ENCODE results near the gene CFAP46.

CFAP46 gene

DNA sequence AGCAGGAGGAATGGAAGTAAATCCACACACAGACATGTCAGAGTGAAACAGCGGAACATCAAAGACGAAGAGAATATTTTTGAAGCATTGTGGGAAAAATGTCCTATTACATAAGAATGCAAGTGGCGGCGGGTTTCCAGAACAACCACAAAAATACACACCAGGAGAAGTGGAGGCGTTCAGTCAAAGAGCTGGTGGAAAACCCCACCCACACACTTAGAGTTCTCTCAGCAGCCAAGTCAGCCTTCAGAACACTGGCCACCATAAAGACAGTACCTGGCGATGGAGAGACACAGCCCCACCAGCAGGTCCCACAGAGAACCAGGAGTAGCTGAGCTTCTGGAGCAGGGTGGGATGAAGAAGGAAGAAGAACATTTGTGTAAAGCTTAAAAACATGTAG, 180.1 kb downstream of the CFAP46 start:
- H3K9ac ChIP-seq (ENCODE audit: low read depth, low read length, poor library complexity, severe bottlenecking): no peak overlapping the region
- H4K20me1 ChIP-seq (ENCODE audit: insufficient read depth, low read length, poor library complexity, severe bottlenecking): no peaks in the 10 kb centered on the region
- H3K4me1 ChIP-seq (ENCODE audit: insufficient read depth, low read length, poor library complexity, severe bottlenecking): no peaks in the 10 kb centered on the region
- H3K4me3 ChIP-seq (ENCODE audit: low read length, poor library complexity, severe bottlenecking): no peak overlapping the region
- no peaks in the 10 kb centered on the region for H3K9me3 ChIP-seq (ENCODE audit: insufficient read depth, low read depth, low read length)
- H3K9me2 ChIP-seq (replicated peaks; ENCODE audit: low read depth, low read length): no peaks in the 10 kb centered on the region
- no peaks in the 10 kb centered on the region; the same call in 1 of the 2 replicates for H3K36me3 ChIP-seq (ENCODE audit: insufficient read depth, low read length)
- TF ChIP-seq, protein P1, sequence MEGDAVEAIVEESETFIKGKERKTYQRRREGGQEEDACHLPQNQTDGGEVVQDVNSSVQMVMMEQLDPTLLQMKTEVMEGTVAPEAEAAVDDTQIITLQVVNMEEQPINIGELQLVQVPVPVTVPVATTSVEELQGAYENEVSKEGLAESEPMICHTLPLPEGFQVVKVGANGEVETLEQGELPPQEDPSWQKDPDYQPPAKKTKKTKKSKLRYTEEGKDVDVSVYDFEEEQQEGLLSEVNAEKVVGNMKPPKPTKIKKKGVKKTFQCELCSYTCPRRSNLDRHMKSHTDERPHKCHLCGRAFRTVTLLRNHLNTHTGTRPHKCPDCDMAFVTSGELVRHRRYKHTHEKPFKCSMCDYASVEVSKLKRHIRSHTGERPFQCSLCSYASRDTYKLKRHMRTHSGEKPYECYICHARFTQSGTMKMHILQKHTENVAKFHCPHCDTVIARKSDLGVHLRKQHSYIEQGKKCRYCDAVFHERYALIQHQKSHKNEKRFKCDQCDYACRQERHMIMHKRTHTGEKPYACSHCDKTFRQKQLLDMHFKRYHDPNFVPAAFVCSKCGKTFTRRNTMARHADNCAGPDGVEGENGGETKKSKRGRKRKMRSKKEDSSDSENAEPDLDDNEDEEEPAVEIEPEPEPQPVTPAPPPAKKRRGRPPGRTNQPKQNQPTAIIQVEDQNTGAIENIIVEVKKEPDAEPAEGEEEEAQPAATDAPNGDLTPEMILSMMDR (conservative IDR thresholded peaks at IDR 0.05; ENCODE audit: low read length): no peak
- no peak for TF ChIP-seq EZH2phosphoT487 (IDR thresholded peaks at IDR 0.05; ENCODE audit: borderline replicate concordance)
- H3K79me2 ChIP-seq (ENCODE audit: insufficient read depth, low read length): no peaks in the 10 kb centered on the region
- H3K27me3 ChIP-seq (ENCODE audit: insufficient read depth, low read length, poor library complexity, severe bottlenecking): no peaks in the 10 kb centered on the region
- H3K4me2 ChIP-seq (ENCODE audit: low read depth, low read length, poor library complexity, severe bottlenecking): no peak overlapping the region
- no peak overlapping the region for H2AFZ ChIP-seq (ENCODE audit: low read length)
- H3F3A ChIP-seq (ENCODE audit: low read depth): no peaks in the 10 kb centered on the region

DNA sequence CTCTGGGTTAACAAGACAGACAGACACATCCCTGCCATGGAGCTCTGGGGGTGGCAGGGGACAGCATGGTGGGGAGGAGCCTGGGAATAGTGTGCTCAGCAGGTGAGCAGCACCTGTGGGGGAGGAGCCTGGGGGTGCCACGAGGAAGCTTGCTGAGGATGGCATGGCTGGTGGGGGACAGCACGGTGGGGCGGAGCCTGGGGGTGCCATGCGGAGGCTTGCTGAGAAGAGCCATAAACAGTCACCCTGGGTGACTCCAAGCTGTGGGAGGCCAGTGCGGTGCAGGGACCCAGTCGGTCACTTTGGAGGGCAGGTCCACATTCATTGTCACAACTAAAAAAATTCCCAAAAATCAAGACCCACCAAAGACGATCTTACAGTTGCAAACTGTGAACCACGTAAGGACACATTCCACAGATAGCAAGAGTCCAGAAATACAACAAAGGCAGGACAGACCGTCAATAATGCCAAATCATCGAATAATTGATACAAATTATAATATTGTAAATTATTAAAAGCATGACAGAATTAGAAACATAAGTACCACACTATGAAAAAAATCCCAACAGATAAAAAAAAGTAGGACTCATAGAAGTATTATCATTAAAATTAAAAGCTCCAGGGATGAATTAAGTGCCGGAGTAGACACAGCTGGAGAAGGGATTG, 180.8 kb downstream of the CFAP46 start:
- no peaks in the 10 kb centered on the region for H3K27me3 ChIP-seq (ENCODE audit: insufficient read depth, low read length, poor library complexity, severe bottlenecking)
- no peaks in the 10 kb centered on the region for H3K79me2 ChIP-seq (ENCODE audit: insufficient read depth, low read length)
- no peak overlapping the region for H3K9ac ChIP-seq (ENCODE audit: low read depth, low read length, poor library complexity, severe bottlenecking)
- no peaks in the 10 kb centered on the region for H3K9me3 ChIP-seq (ENCODE audit: insufficient read depth, low read depth, low read length)
- H3K4me1 ChIP-seq (ENCODE audit: insufficient read depth, low read length, poor library complexity, severe bottlenecking): no peaks in the 10 kb centered on the region
- H3F3A ChIP-seq (ENCODE audit: low read depth): no peaks in the 10 kb centered on the region
- no peak for TF ChIP-seq EZH2phosphoT487 (IDR thresholded peaks at IDR 0.05; ENCODE audit: borderline replicate concordance)
- TF ChIP-seq, protein P1 (conservative IDR thresholded peaks at IDR 0.05; ENCODE audit: low read length): no peak
- no peaks in the 10 kb centered on the region for H4K20me1 ChIP-seq (ENCODE audit: insufficient read depth, low read length, poor library complexity, severe bottlenecking)
- no peak overlapping the region for H3K4me3 ChIP-seq (ENCODE audit: low read length, poor library complexity, severe bottlenecking)
- no peak overlapping the region for H2AFZ ChIP-seq (ENCODE audit: low read length)
- H3K4me2 ChIP-seq (ENCODE audit: low read depth, low read length, poor library complexity, severe bottlenecking): no peak overlapping the region
- peaks cover 2% of the 10 kb centered on the region; the same call in 1 of the 2 replicates for H3K36me3 ChIP-seq (ENCODE audit: insufficient read depth, low read length)
- H3K9me2 ChIP-seq (replicated peaks; ENCODE audit: low read depth, low read length): no peaks in the 10 kb centered on the region

DNA sequence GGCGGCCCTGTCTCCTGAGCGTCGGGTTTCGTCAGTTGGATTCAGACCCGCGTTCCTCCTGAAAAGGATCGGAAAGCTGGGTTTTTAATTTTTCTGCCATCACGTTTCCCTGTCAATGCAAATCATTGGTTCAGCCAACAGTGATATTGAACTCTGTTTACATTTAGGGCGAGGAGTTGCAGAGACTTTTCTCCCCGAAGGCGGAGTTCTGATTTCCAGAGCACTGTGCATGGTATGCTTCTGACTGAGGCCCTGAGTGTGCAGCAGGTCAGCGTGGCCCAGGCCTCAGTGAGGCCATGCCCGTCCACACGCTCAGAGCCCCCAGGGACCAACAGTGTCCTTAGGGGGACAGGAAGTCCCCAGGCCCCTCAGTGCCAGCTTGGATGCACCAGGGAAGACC, 183.5 kb downstream of the CFAP46 start:
- Histone ChIP-seq H3F3A (ENCODE audit: low read depth) (no peaks in the 10 kb centered on the region), H3K4me2 (ENCODE audit: low read depth, low read length, poor library complexity, severe bottlenecking) (no peak overlapping the region), H2AFZ (ENCODE audit: low read length) (no peak overlapping the region), H3K79me2 (ENCODE audit: insufficient read depth, low read length) (no peaks in the 10 kb centered on the region), H3K36me3 (ENCODE audit: insufficient read depth, low read length) (peaks cover 22% of the 10 kb centered on the region; the same call in 1 of the 2 replicates), H4K20me1 (ENCODE audit: insufficient read depth, low read length, poor library complexity, severe bottlenecking) (no peaks in the 10 kb centered on the region), H3K9ac (ENCODE audit: low read depth, low read length, poor library complexity, severe bottlenecking) (no peak overlapping the region), H3K9me2 (replicated peaks; ENCODE audit: low read depth, low read length) (no peaks in the 10 kb centered on the region), H3K9me3 (ENCODE audit: insufficient read depth, low read depth, low read length) (no peaks in the 10 kb centered on the region), H3K4me1 (ENCODE audit: insufficient read depth, low read length, poor library complexity, severe bottlenecking) (no peaks in the 10 kb centered on the region), H3K27me3 (ENCODE audit: insufficient read depth, low read length, poor library complexity, severe bottlenecking) (no peaks in the 10 kb centered on the region), H3K4me3 (ENCODE audit: low read length, poor library complexity, severe bottlenecking) (no peak overlapping the region)
- TF ChIP-seq, protein P1 (conservative IDR thresholded peaks at IDR 0.05; ENCODE audit: low read length): no peak
- TF ChIP-seq EZH2phosphoT487 (IDR thresholded peaks at IDR 0.05; ENCODE audit: borderline replicate concordance): no peak
